Inflammatory macrophage treated with lipopolysaccharide for 1 hour (primary cell): ENCODE data around the gene WFS1.

ENCODE experiments used
- DNase-seq, 2 donors: peaks; one replicate each; pipeline ENCODE4 v3.0.0-alpha.2; 2020 to 2022

The WFS1 gene

DNA sequence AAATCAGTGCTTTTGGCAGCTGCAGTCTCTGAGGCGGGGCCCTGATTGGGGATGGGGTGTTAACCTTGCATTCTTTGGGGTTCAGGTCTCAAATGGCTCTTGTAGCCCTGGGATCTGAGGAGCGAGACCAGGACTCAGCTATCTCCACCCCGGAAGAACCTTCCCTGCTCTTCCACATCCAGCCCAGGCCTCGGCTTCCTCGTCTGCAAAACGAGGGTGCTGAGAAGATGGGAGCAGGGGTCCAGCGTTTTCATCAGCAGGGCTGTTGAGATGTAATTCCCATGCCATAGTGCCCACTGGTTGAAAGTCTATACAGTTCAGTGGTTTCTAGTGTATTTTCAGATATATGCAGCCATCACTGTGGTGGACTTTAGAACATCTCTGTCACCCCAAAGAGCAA lies 34.6 kb upstream of the WFS1 start:
- no peak for DNase-seq

GRCh38 chr4:6235901-6236640 lies 33.6 kb upstream of the WFS1 start:
- DNase-seq, result no peak

GRCh38 chr4:6236816-6237390 lies 32.7 kb upstream of the WFS1 start:
- no peak for DNase-seq

- no peak for DNase-seq
Measured at GRCh38 chr4:6239486-6239885, 30.2 kb upstream of the WFS1 start.

DNA sequence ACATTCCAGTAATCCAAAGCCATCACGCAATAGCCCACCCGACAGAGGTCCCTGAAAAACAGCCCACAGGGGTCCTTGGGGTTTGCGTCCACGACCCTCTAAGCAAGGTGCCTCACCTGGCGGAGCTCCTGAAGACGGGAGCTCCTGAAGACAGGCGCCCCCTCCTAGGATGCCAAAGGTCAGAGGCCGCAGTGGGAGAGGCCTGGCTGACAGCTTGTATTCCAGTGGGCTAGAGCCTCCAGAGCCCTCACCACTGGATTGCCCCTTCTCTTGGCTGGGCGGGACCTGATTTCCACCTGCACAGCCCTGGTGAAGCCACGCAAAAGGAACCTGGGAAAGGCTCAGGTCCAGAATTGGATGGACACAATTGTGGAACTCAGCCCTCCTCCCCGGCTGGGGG lies 29.7 kb upstream of the WFS1 start:
- no peak for DNase-seq

DNA sequence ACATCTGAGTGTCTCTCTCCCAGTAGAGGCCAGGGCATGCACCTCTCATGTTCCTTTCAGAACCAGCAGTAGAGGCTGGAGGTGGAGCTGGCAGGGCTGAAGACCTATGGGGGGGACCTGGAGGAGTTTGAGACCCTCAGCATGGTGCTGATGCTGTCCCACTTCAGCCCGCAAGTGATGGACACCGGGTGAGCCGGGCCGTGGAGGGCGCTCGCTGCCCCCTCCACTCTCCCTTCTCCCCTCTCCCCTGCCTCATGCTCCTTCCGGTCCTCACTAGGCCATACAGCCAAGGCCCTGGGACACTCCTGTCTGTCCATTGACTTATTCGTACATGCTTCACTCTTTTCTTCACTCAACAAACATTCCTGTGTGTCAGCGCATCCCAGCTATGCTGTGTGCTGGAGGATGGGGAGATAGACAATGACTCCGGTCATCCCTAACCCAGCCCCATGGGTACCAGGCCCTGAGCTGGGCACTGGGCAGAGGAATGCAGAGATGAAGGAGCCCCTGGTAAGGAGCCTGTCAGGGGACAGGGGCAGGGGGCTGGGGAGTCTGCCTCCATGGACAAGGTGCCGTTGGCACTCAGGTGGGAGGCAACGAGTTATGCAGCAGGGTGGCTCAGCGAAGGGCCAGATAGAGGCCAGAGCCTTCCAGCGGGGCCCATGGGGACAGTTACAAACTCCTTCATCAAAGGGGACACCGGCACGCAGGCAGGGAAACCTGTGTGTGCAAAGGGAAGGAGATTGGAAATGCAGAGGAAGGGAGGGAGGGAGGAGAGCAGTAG lies 28.4 kb upstream of the WFS1 start:
- no peak for DNase-seq

DNA sequence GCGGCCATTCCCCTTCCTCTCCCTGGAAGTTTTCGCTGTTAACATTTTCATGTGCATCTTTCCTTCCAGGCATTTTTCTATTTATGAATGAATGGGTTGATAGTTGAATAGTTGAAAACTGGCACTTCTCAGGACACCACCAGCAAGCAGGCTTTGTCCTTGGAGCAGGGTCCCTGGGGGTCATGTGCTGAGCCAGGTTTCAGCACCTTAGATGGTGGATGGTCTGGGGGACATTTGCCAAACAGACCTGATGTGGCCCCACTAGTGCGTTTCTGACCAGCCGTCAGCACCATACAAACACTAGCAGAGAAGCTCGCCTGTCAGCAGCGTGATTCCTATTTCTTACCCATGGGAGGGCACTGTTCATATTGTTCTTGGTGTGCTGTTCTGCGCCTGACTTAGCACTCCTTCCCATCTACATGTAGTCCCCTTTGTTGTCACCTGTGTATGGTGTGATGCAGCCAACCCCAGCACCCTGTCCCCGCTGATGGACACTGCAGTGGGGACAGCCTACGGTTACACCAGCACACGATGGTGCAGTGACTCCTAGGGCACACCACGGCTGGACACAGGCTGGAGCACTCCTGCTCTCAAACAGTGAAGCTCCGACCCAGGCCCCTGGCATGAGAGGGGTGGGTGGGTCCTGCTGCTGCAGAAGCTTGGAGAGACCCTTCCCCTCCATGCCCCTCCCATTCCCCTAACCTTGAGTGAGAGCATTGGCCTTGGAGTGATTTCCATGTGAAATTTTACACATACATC lies 27.2 kb upstream of the WFS1 start:
- no peak for DNase-seq

GRCh38 chr4:6245246-6246169 lies 24.1 kb upstream of the WFS1 start:
- no peak for DNase-seq

GRCh38 chr4:6246170-6246634 lies 23.4 kb upstream of the WFS1 start:
- no peak for DNase-seq

GRCh38 chr4:6248394-6248793 lies 21.3 kb upstream of the WFS1 start:
- DNase-seq, result no peak

- DNase-seq, result peak; percentile 40 to 94
Measured at GRCh38 chr4:6250235-6250983, 19.2 kb upstream of the WFS1 start.

GRCh38 chr4:6250984-6251295 lies 18.7 kb upstream of the WFS1 start:
- no peak for DNase-seq

DNA sequence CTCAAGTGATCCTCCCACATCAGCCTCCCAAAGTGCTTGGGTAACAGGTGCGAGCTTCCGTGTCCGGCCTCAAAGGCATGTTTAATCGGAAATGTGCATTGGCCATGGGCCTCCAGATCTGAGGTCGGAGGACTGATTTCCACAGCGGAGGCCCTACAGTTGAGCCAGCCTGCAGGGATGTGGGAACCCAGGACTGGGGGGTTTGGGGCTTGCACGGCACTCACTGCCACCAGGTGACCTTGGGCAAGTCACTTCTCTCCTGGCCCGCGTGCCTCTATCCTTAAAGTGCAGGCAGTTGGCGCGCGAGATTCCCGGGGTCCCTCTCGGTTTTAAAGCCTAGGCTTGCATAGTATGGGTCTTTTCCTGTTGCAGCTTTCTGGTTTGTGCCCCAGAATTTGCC lies 18.3 kb upstream of the WFS1 start:
- no peak for DNase-seq

DNA sequence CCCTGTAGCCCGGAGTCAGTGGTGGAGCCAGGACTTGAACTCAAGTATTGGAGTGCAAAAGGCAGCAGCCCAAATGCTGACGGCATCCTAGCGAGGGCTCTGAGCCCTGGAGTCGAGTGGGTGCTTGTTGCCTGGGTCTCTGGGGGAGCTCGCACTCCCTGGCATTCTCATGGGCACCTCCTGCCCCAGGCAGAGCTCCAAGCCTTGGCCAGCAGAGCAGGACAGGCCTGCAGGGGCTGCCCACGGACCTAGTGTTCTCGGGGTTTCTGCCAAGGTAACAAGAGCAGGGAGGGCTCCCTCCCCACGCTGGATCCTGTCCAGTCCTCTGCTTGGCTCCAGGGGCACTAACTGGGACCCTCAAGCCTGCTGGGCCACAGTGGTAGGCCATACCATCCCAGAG lies 17.6 kb upstream of the WFS1 start:
- no peak for DNase-seq

- no peak for DNase-seq
Measured at GRCh38 chr4:6253111-6253510, 16.5 kb upstream of the WFS1 start.

GRCh38 chr4:6253961-6254360 lies 15.7 kb upstream of the WFS1 start:
- no peak for DNase-seq

GRCh38 chr4:6256141-6256540 lies 13.5 kb upstream of the WFS1 start:
- DNase-seq, result no peak

GRCh38 chr4:6257247-6258025 lies 12.2 kb upstream of the WFS1 start:
- peak; percentile 62 to 74 for DNase-seq

DNA sequence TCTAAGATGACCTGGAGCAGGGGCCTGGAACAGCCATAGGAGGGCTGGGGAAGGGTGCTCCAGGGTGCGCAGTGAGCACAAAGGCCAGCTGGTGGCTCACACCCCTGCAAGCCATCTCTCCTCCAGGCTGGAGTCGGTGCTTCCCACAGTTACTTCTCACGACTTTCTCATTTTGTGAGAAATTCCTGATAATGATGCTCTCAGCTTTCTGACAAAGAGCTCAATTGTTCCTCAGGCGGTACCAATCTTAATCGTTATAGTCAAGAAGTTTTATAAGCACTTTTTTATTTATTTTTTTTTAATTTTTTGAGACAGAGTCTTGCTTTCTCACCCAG lies 11.7 kb upstream of the WFS1 start:
- no peak for DNase-seq

- no peak for DNase-seq
Measured at GRCh38 chr4:6258741-6259140, 10.9 kb upstream of the WFS1 start.

DNA sequence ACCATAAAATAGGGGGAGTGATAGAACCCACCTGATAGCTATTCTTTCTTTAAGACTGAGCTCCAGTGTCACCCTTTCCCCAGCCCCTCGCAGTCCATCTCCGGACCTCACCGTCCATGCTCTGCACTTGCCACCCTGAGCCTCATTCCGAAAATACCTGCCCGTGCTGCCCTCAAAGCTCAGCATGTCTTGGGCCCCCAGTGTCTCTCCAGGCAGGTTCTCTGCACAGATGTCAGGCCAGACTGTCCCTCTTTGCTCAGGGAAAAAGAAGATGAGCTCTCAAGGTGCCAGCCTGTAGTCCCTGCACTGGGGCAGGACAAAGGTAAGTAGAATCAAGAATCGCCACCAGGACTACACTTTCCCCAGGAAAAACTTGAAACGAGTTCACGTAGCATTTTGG lies 9.8 kb upstream of the WFS1 start:
- no peak for DNase-seq
